ENCODE results near the gene CATSPERD.

The CATSPERD gene

GRCh38 chr19:5809053-5809452 is 88.6 kb downstream of the CATSPERD start:
- DNase-seq, result no peak

- DNase-seq, result no peak
These were observed 89.0 kb downstream of the CATSPERD start for GRCh38 chr19:5809469-5809868.

- DNase-seq, result no peak
These were observed 90.7 kb downstream of the CATSPERD start for GRCh38 chr19:5811117-5811516.

GRCh38 chr19:5814123-5814851 is 93.8 kb downstream of the CATSPERD start:
- no peak for DNase-seq

- DNase-seq, result no peak
These were observed 94.4 kb downstream of the CATSPERD start for GRCh38 chr19:5814852-5815246.

- DNase-seq, result no peak
These were observed 96.8 kb downstream of the CATSPERD start for GRCh38 chr19:5817218-5817617.

- DNase-seq, result no peak
These were observed 98.2 kb downstream of the CATSPERD start for GRCh38 chr19:5818594-5818993.

GRCh38 chr19:5820785-5821184 is 100.3 kb downstream of the CATSPERD start:
- no peak for DNase-seq

- no peak for DNase-seq
These were observed 101.2 kb downstream of the CATSPERD start for GRCh38 chr19:5821521-5822180.

GRCh38 chr19:5822181-5822844 is 101.9 kb downstream of the CATSPERD start:
- DNase-seq, result no peak

GRCh38 chr19:5823579-5824281 is 103.3 kb downstream of the CATSPERD start:
- DNase-seq, result no peak

- DNase-seq, result no peak
These were observed 104.3 kb downstream of the CATSPERD start for GRCh38 chr19:5824751-5825150.

- no peak for DNase-seq
These were observed 104.7 kb downstream of the CATSPERD start for GRCh38 chr19:5825178-5825577.

- peak; percentile 30 for DNase-seq
These were observed 106.3 kb downstream of the CATSPERD start for GRCh38 chr19:5826531-5827341.

- no peak for DNase-seq
These were observed 107.0 kb downstream of the CATSPERD start for GRCh38 chr19:5827342-5827890.

GRCh38 chr19:5827891-5828660 is 107.6 kb downstream of the CATSPERD start:
- DNase-seq, result peak; percentile 94
